Stimulated activated memory B cell treated with anti-CD40 and anti-IgM and Interleukin-4, amounts not matched to agents 10 μg/mL and 1 μg/mL and 100 μg/mL, for 72 hours (primary cell): ENCODE data around the gene HEATR5A.
"Not testable (repeated sequence)": the region's sequence is repeated elsewhere in the genome, so short reads cannot be mapped to it uniquely, and the experiment has no call there.

Experiments used
- ATAC-seq: fragments of 150-1000 bp; cut with Tn5 transposase; 2 replicates; pipeline ENCODE4 v1.10.0; 2021
- H3K27ac Mint-ChIP-seq: one replicate; pipeline ENCODE4 v1.8.0; 2022; ENCODE audit warnings: mild to moderate bottlenecking, mixed read lengths
- H3K27me3 Mint-ChIP-seq: one replicate; pipeline ENCODE4 v1.8.0; 2022; ENCODE audit warnings: mixed read lengths
- H3K36me3 Mint-ChIP-seq: one replicate; pipeline ENCODE4 v1.8.0; 2022; ENCODE audit warnings: mixed read lengths
- H3K4me1 Mint-ChIP-seq: one replicate; pipeline ENCODE4 v1.8.0; 2022; ENCODE audit warnings: mixed read lengths
- H3K4me3 Mint-ChIP-seq: one replicate; pipeline ENCODE4 v1.8.0; 2022; ENCODE audit warnings: mild to moderate bottlenecking, moderate library complexity, mixed read lengths
- H3K9me3 Mint-ChIP-seq: one replicate; pipeline ENCODE4 v1.8.0; 2022; ENCODE audit warnings: mixed read lengths

The HEATR5A gene

GRCh38 chr14:31382221-31382620 lies 38.1 kb downstream of the HEATR5A start:
- Mint-ChIP-seq H3K27me3 (no peaks in the 10 kb centered on the region), H3K27ac (no peak overlapping the region), H3K4me3 (no peak overlapping the region), H3K9me3 (no peaks in the 10 kb centered on the region), H3K36me3 (peaks cover 13% of the 10 kb centered on the region), H3K4me1 (peaks cover 4% of the 10 kb centered on the region)
- no peak for ATAC-seq

DNA sequence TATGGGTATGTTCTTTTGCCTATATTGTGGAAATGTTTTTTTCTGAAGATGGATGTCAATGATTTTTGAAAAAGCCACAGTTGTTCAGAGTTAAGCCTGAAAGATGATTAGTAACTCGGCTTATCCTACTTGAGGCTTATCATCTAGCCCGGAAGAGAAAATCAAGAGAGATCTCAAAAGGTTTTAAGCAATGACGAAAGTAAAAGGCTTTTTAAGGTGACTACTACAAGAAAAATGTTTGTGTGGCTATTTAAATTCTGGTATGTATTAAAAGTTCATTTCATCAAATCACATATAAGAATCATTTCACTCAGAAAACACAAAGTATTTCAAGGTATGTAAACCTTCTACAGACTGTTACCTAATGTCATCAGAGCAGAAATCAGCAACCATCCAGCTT lies 40.2 kb downstream of the HEATR5A start:
- ATAC-seq: no peak
- Mint-ChIP-seq H3K9me3 (no peaks in the 10 kb centered on the region), H3K27ac (no peak overlapping the region), H3K4me1 (peaks cover 4% of the 10 kb centered on the region), H3K27me3 (no peaks in the 10 kb centered on the region), H3K36me3 (peaks cover 21% of the 10 kb centered on the region), H3K4me3 (no peak overlapping the region)

GRCh38 chr14:31379125-31379947 lies 41.0 kb downstream of the HEATR5A start:
- H3K36me3 Mint-ChIP-seq: peaks cover 21% of the 10 kb centered on the region
- H3K27ac Mint-ChIP-seq, H3K9me3 Mint-ChIP-seq: not testable (repeated sequence)

DNA sequence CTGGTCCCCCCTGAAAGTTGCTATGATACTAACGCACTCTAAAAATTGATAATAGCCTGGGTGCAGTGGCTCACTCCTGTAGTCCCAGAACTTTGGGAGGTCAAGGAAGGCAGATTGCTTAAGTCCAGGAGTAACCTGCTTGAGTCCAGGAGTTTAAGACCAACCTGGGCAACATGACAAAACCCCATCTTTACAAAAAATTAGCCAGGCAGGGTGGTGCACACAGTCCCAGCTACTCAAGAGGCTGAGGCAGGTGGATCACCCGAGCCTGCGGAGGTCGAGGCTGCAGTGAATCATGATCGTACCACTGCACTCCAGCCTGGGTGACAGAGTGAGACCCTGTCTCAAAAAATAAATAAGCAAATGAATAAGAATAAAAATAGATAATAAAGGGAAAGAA lies 42.9 kb downstream of the HEATR5A start:
- peaks cover 33% of the 10 kb centered on the region for H3K36me3 Mint-ChIP-seq

More at GRCh38 chr14:31379125-31379947, 41.0 kb downstream of the HEATR5A start:
- not testable (repeated sequence) for H3K4me3 Mint-ChIP-seq, ATAC-seq, H3K27me3 Mint-ChIP-seq, H3K4me1 Mint-ChIP-seq

GRCh38 chr14:31371646-31372045 lies 48.7 kb downstream of the HEATR5A start:
- no peaks in the 10 kb centered on the region for H3K4me1 Mint-ChIP-seq
- no peaks in the 10 kb centered on the region for H3K27me3 Mint-ChIP-seq
- H3K9me3 Mint-ChIP-seq: no peaks in the 10 kb centered on the region
- H3K27ac Mint-ChIP-seq: no peak overlapping the region
- H3K36me3 Mint-ChIP-seq: peaks cover 36% of the 10 kb centered on the region
- ATAC-seq: no peak
- no peak overlapping the region for H3K4me3 Mint-ChIP-seq

More for the DNA sequence above, 42.9 kb downstream of the HEATR5A start:
- H3K27me3 Mint-ChIP-seq: no peaks in the 10 kb centered on the region
- no peak for ATAC-seq
- no peaks in the 10 kb centered on the region for H3K9me3 Mint-ChIP-seq
- peaks cover 4% of the 10 kb centered on the region for H3K4me1 Mint-ChIP-seq
- H3K4me3 Mint-ChIP-seq: no peak overlapping the region
- H3K27ac Mint-ChIP-seq: no peak overlapping the region

DNA sequence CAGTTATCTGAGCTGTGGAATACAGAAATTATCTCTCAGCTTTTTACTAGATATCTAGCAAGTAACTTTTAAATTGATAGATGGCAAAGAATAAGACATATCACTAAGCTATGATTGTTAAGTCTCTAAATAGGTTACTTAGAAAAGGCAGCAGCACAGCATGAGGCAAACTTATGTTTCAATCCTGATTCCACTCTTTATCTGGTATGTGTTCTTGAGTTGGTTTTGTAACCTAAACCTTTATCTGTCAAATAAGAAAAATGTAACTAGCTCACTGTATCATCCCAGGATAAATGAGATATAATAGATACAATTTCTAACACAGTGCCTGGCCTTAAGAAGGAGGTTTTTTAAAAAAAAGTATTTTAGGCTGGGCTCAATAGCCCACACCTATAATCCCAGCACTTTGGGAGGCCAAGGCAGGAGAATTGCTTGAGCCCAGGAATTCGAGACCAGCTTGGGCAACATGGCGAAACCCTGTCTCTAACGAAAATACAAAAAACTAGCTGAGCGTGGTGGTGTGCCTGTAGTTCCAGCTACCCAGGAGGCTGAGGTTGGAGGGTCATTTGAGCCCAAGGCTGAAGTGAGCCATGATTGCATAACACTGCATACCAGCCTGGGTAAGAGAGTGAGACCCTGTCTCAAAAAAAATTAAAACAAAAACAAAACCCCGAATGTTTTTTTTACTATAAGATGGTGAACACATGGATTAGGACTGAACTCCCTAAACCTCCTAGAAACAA lies 56.8 kb downstream of the HEATR5A start:
- no peak for ATAC-seq
- no peaks in the 10 kb centered on the region for H3K27me3 Mint-ChIP-seq
- H3K36me3 Mint-ChIP-seq: peaks cover 36% of the 10 kb centered on the region
- no peak overlapping the region for H3K27ac Mint-ChIP-seq
- H3K4me1 Mint-ChIP-seq: no peaks in the 10 kb centered on the region
- H3K4me3 Mint-ChIP-seq: no peak overlapping the region
- no peaks in the 10 kb centered on the region for H3K9me3 Mint-ChIP-seq

- Mint-ChIP-seq H3K9me3 (no peaks in the 10 kb centered on the region), H3K4me1 (no peaks in the 10 kb centered on the region), H3K4me3 (no peak overlapping the region), H3K27ac (no peak overlapping the region), H3K27me3 (no peaks in the 10 kb centered on the region), H3K36me3 (peaks cover 39% of the 10 kb centered on the region)
- no peak for ATAC-seq
Measured at GRCh38 chr14:31362746-31363145, 57.6 kb downstream of the HEATR5A start.

- H3K4me3 Mint-ChIP-seq, H3K27me3 Mint-ChIP-seq, H3K4me1 Mint-ChIP-seq, H3K27ac Mint-ChIP-seq, H3K9me3 Mint-ChIP-seq, ATAC-seq: not testable (repeated sequence)
- H3K36me3 Mint-ChIP-seq: peaks cover 45% of the 10 kb centered on the region
Measured at GRCh38 chr14:31361761-31362160, 58.6 kb downstream of the HEATR5A start.

DNA sequence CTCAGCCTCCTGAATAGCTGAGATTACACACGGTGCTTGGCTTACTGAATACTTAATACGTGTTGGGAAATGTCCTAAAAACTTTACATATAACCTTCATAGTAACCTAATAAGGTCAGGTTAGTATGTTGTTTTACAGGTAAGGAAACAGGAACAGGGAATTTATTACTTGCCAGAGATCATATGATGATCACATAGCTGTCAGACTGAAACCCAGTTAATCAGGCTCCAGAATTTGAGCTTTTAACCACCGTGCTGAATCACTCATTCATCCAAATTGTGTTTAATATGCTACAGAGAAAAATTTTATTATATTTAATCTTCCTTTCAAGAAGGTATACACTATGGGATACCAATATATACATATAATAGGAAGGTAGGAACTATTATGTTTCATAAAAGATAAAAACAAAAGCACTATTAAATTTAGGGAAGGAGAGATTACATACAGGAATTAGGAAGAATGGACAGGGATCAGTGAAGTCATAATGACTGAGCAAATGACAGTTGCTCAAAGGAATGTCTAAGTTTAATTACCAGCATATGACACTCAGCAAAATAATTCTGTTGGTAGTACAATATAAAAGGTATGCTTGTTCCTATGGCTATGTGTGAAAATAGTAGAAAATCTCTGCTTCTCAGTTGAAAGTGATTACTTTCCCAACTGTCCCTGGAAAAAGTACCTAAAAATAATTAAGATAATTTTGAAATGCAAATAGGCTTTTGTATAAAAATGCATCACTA lies 59.3 kb downstream of the HEATR5A start:
- Mint-ChIP-seq H3K27me3 (no peaks in the 10 kb centered on the region), H3K36me3 (peaks cover 45% of the 10 kb centered on the region), H3K9me3 (no peaks in the 10 kb centered on the region), H3K4me1 (peaks cover 9% of the 10 kb centered on the region), H3K27ac (no peak overlapping the region), H3K4me3 (no peak overlapping the region)
- no peak for ATAC-seq

DNA sequence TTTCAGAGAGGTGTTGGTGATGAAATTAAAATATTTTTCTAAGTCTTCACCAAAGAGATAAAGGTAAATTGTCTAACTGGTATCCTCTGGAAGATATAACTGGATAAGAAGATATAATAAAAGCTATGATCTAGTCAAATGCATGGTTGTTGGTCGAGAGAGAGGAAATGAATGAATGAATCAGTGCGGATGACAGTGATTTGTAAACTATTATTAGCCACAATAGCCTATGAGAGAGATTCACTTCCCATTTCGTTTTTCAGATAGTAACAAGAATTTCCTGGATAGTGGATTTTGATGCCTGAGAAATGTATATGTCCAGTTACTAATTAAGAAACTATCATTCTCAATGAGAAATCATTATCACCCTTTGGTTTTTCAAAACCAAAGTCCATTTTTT lies 63.1 kb downstream of the HEATR5A start:
- H3K4me3 Mint-ChIP-seq: no peak overlapping the region
- H3K4me1 Mint-ChIP-seq: peaks cover 12% of the 10 kb centered on the region
- H3K9me3 Mint-ChIP-seq: no peaks in the 10 kb centered on the region
- no peak for ATAC-seq
- H3K27ac Mint-ChIP-seq: no peak overlapping the region
- peaks cover 38% of the 10 kb centered on the region for H3K36me3 Mint-ChIP-seq
- H3K27me3 Mint-ChIP-seq: no peaks in the 10 kb centered on the region

GRCh38 chr14:31346097-31346496 lies 74.3 kb downstream of the HEATR5A start:
- no peak for ATAC-seq
- H3K36me3 Mint-ChIP-seq: peaks cover 46% of the 10 kb centered on the region
- H3K27ac Mint-ChIP-seq: no peak overlapping the region
- H3K4me3 Mint-ChIP-seq: no peak overlapping the region
- no peaks in the 10 kb centered on the region for H3K27me3 Mint-ChIP-seq
- no peaks in the 10 kb centered on the region for H3K9me3 Mint-ChIP-seq
- no peaks in the 10 kb centered on the region for H3K4me1 Mint-ChIP-seq

DNA sequence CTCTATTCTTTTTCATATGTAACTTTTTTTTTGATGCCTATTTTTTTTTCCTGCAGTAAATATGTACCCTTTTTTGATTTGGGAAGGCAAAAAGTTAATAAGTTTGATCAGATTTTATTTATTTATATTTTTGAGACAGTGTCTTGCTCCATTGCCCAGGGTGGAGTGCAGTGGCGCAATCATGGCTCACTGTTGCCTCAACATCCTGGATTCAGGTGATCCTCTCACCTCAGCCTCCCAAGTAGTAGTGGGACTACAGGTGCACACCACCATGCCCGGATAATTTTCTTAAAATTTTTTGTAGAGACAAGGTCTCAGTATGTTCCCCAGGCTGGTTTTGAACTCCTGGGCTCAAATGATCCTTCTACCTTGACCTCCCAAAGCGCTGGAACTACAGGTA lies 79.1 kb downstream of the HEATR5A start:
- Mint-ChIP-seq H3K4me1 (no peaks in the 10 kb centered on the region), H3K9me3 (no peaks in the 10 kb centered on the region), H3K36me3 (peaks cover 61% of the 10 kb centered on the region), H3K27ac (no peak overlapping the region), H3K4me3 (no peak overlapping the region), H3K27me3 (no peaks in the 10 kb centered on the region)
- no peak for ATAC-seq

DNA sequence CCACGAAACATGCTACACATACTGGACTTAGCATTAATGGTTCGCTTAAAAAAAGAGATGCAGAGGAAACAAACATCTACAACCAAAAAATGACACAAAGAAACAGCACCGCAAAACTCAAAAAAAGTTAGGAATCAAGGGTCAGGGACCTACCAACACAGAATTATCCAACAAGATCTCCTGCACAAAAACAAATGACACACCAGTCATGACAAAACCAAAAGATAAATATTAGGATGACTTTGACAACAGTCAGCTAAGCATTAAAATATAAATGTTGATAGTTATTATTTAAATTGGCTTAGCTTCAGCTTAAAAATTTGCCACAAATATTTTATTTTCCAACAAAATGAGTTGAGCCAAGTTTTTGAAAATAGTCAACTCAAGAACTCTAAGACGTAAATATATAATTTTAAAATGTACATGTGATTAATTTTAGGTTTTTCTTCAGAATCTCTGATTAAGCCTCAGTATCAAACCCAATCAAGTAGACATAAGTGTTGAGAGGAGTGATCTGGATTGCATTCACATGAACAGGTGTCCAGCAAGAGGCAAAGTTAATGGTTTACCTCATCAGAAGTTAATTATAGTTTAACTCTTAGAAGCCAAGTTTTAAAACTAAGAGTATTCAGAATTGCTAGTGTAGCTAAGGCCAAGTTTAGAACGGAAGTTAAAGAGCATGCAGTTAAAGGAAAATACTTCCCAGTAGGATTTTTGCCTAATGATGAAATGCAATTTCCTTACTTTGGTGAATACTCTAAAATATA lies 79.9 kb downstream of the HEATR5A start:
- ATAC-seq: no peak
- Mint-ChIP-seq H3K36me3 (peaks cover 53% of the 10 kb centered on the region), H3K4me3 (no peak overlapping the region), H3K27me3 (no peaks in the 10 kb centered on the region), H3K9me3 (no peaks in the 10 kb centered on the region), H3K4me1 (no peaks in the 10 kb centered on the region), H3K27ac (no peak overlapping the region)

- no peaks in the 10 kb centered on the region for H3K4me1 Mint-ChIP-seq
- H3K36me3 Mint-ChIP-seq: peaks cover 49% of the 10 kb centered on the region
- H3K27ac Mint-ChIP-seq: no peak overlapping the region
- no peaks in the 10 kb centered on the region for H3K9me3 Mint-ChIP-seq
- no peak for ATAC-seq
- H3K4me3 Mint-ChIP-seq: no peak overlapping the region
- H3K27me3 Mint-ChIP-seq: no peaks in the 10 kb centered on the region
Measured at GRCh38 chr14:31339743-31340142, 80.6 kb downstream of the HEATR5A start.

GRCh38 chr14:31337331-31337730 lies 83.0 kb downstream of the HEATR5A start:
- no peaks in the 10 kb centered on the region for H3K27me3 Mint-ChIP-seq
- no peak overlapping the region for H3K27ac Mint-ChIP-seq
- H3K4me1 Mint-ChIP-seq: no peaks in the 10 kb centered on the region
- H3K9me3 Mint-ChIP-seq: peaks cover under 1% of the 10 kb centered on the region
- H3K4me3 Mint-ChIP-seq: no peak overlapping the region
- ATAC-seq: no peak
- peaks cover 54% of the 10 kb centered on the region for H3K36me3 Mint-ChIP-seq
